A549 treated with CpdA at 1 μM for 4 hours (cell line): ENCODE data around the gene DGKG. TPM values are rescaled to one million over a fixed set of nuclear protein-coding genes. Genes with fewer than 3 reads are reported as not detected.

ENCODE experiments used
- total RNA-seq: library from RNA; stranded (reverse); fragments of 200-300 nt; extraction: Qiagen RNA extraction; gene quantifications from 5 replicates; pipeline ENCODE4 v1.2.3, GENCODE V29; 2022; ENCODE audit warnings: low read depth

Gene DGKG
- total RNA-seq, result 9.4 to 14.4 TPM (median 10.1 TPM) in 5 replicates

GRCh38 chr3:186361762-186362536 lies at the start of gene DGKG:
DGKG (minus strand) TSS chr3:186362234; CDS start chr3:186320459, 41,775 bp downstream.

GRCh38 chr3:186108941-186109865 lies 252.8 kb downstream of the DGKG start, which contains the start of gene ETV5:
ETV5 (minus strand) TSS chr3:186109089; CDS start chr3:186105868, 3,221 bp downstream.

Other genes with a start within 250 kb of the DGKG start
- gene CRYGS, start 182.1 kb upstream of the DGKG start, total RNA-seq, result 0.49 to 1.2 TPM (median 0.67 TPM) in 5 replicates
- 5.4 to 6.7 TPM (median 6.6 TPM) in 5 replicates for gene TBCCD1, start 205.1 kb upstream of the DGKG start, total RNA-seq
- 61.3 to 74.1 TPM (median 65.1 TPM) in 5 replicates for gene DNAJB11, start 208.5 kb upstream of the DGKG start, total RNA-seq